MCF 10A (cell line): Measurements from ENCODE around the gene CASKIN1. TPM values are rescaled to one million over a fixed set of nuclear protein-coding genes. Genes with fewer than 3 reads are reported as not detected.

Experiments used
- BruUV-seq: library from RNA; stranded (reverse); fragments of 400-500 nt; replicated peaks from 2 replicates; lab custom pipeline; 2021; lab: Mats Ljungman, UMichigan
- CTCF ChIA-PET: fragments of 300-600 bp; sonication (Branson Sonifier 250); formaldehyde crosslinking; extraction: SDS; loops from one replicate; lab custom pipeline; 2021; ENCODE audit warnings: antibody characterized with exemption, inconsistent platforms; lab: Yijun Ruan, JAX
- POLR2A ChIA-PET: fragments of 300-600, 350-650 bp; sonication (Branson Sonifier 250); formaldehyde crosslinking; extraction: SDS; loops from one replicate; lab custom pipeline; 2020; ENCODE audit warnings: antibody characterized with exemption, inconsistent platforms; lab: Yijun Ruan, JAX
- DNase-seq: peaks from one replicate; pipeline ENCODE4 v3.0.0-alpha.2; 2018; ENCODE audit not compliant: unreplicated experiment
- H3K27ac Mint-ChIP-seq: one replicate; pipeline ENCODE4 v1.8.0; 2022; ENCODE audit warnings: mild to moderate bottlenecking, low read depth, mixed read lengths; ENCODE audit not compliant: unreplicated experiment
- H3K27me3 Mint-ChIP-seq: one replicate; pipeline ENCODE4 v1.8.0; 2022; ENCODE audit warnings: mixed read lengths; ENCODE audit not compliant: insufficient read depth, unreplicated experiment
- H3K36me3 Mint-ChIP-seq: one replicate; pipeline ENCODE4 v1.8.0; 2022; ENCODE audit warnings: mild to moderate bottlenecking, moderate library complexity, mixed read lengths; ENCODE audit not compliant: insufficient read depth, unreplicated experiment
- H3K4me1 Mint-ChIP-seq: one replicate; pipeline ENCODE4 v1.8.0; 2022; ENCODE audit warnings: mixed read lengths; ENCODE audit not compliant: insufficient read depth, unreplicated experiment
- H3K4me3 Mint-ChIP-seq: one replicate; pipeline ENCODE4 v1.8.0; 2022; ENCODE audit warnings: mild to moderate bottlenecking, moderate library complexity, mixed read lengths; ENCODE audit not compliant: unreplicated experiment
- H3K9me3 Mint-ChIP-seq: one replicate; pipeline ENCODE4 v1.8.0; 2022; ENCODE audit warnings: mixed read lengths; ENCODE audit not compliant: unreplicated experiment
- intact Hi-C: fragments of 100-400 bp; cut with micrococcal nuclease; formaldehyde crosslinking; loops from 2 replicates; pipeline ENCODE4 v1.14.1; 2022
- total RNA-seq: library from RNA; stranded (reverse); gene quantifications from 2 replicates; pipeline ENCODE4 v1.2.3, GENCODE V29; 2022
- TF ChIP-seq, protein P1 (sequence below): fragments of 200-600 bp; IDR thresholded peaks from one replicate; pipeline ENCODE4 v1.8.0; 2022; ENCODE audit warnings: antibody characterized with exemption, mild to moderate bottlenecking; ENCODE audit not compliant: unreplicated experiment

Gene CASKIN1
- total RNA-seq, 1 experiment from 2014 or later, result 0.14 TPM

DNA sequence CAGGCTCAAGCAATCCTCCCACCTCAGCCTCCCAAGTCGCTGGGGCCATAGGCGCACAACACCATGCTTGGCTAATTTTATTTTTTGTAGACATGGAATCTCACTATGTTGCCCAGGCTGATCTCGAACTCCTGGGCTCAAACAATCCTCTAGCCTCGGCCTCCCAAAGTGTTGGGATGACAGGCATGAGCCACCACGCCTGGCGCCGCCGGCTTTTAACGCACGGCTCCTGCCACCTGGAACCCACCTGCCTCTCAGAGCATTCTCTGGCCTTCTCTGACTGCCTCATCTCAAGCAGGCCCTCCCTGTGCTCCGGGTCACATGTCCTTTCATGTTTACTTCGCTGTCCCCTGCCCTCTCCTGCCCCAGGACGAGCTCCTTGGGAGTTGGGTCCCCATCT lies 10.3 kb downstream of the CASKIN1 start:
- BruUV-seq, result no TSS peak
- Mint-ChIP-seq H3K9me3 (no peaks in the 10 kb centered on the region), H3K4me1 (peaks cover 5% of the 10 kb centered on the region), H3K4me3 (no peak overlapping the region), H3K27me3 (no peaks in the 10 kb centered on the region), H3K27ac (no peak overlapping the region), H3K36me3 (no peaks in the 10 kb centered on the region)
- TF ChIP-seq, protein P1, sequence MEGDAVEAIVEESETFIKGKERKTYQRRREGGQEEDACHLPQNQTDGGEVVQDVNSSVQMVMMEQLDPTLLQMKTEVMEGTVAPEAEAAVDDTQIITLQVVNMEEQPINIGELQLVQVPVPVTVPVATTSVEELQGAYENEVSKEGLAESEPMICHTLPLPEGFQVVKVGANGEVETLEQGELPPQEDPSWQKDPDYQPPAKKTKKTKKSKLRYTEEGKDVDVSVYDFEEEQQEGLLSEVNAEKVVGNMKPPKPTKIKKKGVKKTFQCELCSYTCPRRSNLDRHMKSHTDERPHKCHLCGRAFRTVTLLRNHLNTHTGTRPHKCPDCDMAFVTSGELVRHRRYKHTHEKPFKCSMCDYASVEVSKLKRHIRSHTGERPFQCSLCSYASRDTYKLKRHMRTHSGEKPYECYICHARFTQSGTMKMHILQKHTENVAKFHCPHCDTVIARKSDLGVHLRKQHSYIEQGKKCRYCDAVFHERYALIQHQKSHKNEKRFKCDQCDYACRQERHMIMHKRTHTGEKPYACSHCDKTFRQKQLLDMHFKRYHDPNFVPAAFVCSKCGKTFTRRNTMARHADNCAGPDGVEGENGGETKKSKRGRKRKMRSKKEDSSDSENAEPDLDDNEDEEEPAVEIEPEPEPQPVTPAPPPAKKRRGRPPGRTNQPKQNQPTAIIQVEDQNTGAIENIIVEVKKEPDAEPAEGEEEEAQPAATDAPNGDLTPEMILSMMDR, result no peak
- intact Hi-C loops, result no loop called here
- ChIA-PET POLR2A (interaction anchor here (1.3 kb wide), 1 partner anchor 11 kb away, joined by 3 read pairs; no protein-coding TSS in a partner anchor), CTCF (no interaction called here)
- no peak for DNase-seq

DNA sequence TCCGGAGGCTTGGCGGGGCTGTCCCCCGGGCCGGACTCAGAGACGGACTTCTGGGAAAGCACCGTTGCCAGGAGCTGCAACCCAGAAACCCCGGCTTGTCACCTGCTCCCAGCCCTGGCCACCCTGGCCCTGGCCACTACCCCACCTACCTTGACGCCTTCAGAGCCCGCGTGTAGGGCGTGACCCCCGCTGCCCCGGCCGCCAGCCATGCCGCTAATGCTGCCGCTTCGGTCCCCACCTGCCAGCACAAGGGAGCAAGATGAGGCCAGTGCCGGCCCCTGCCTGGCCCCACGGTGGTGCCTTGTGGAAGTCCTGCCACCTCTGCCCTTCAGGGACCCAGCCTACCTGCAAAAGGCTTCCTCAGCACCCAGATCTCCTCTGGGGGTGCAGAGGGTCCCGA lies 11.4 kb downstream of the CASKIN1 start:
- intact Hi-C loops, result no loop called here
- TF ChIP-seq, protein P1, result no peak
- Mint-ChIP-seq H3K4me1 (peaks cover 5% of the 10 kb centered on the region), H3K4me3 (no peak overlapping the region), H3K9me3 (no peaks in the 10 kb centered on the region), H3K36me3 (no peaks in the 10 kb centered on the region), H3K27ac (no peak overlapping the region), H3K27me3 (no peaks in the 10 kb centered on the region)
- CTCF ChIA-PET, result interaction anchor here (1.2 kb wide), 1 partner anchor 10 kb away, joined by 4 read pairs; no protein-coding TSS in a partner anchor
- no peak for DNase-seq
- BruUV-seq, result no TSS peak
- POLR2A ChIA-PET, result interaction anchor here (0.6 to 1.3 kb wide), 3 partner anchors 10 to 212 kb away, joined by 3 to 6 read pairs (median 3); no protein-coding TSS in a partner anchor

DNA sequence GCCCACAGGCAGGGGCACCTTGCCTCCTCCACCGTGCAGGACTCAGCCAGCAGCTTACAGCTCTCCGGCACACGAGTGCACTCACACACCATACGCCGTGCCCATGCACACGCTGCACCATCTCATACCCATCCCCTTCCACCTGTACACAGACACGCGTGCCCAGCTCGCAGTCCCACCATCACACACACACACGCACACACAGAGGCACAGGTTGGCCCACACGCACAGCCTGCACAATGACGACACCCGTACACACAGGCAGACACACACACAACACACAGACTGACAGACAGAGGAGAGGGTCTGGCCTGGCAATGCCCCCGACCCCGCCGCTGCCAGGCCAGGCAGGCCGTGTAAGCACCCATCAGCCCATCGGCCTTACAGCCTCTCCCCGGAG lies 12.1 kb downstream of the CASKIN1 start:
- ChIA-PET POLR2A (interaction anchor here (0.6 kb wide), 1 partner anchor 23 kb away, joined by 6 read pairs; no protein-coding TSS in a partner anchor), CTCF (interaction anchor here (1.2 kb wide), 1 partner anchor 11 kb away, joined by 4 read pairs; no protein-coding TSS in a partner anchor)
- Mint-ChIP-seq H3K4me1 (peaks cover 5% of the 10 kb centered on the region), H3K9me3 (no peaks in the 10 kb centered on the region), H3K27me3 (no peaks in the 10 kb centered on the region), H3K36me3 (peaks cover 3% of the 10 kb centered on the region), H3K27ac (no peak overlapping the region), H3K4me3 (no peak overlapping the region)
- intact Hi-C loops, result no loop called here
- DNase-seq, result no peak
- BruUV-seq, result no TSS peak
- TF ChIP-seq, protein P1, result no peak

DNA sequence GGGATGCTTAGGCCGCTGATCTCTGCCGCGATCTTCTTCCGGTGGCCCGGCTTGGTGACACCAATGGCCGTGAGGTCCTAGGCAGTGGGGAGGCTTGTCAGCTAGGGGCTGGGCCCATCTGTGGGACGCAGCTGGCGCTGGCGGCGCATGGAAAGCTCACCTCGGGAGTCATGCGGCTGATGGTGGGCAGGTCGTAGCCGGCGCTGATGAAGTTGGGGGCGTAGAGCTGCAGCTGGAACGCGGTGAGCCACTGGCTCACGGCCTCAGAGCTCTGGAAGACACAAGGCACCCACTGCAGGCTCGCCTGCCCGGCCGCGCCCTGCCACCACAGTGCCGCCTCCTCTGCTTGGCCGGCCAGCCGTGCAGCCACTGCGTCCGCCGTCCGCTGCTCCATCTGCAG lies 12.7 kb downstream of the CASKIN1 start:
- H3K27me3 Mint-ChIP-seq, result no peaks in the 10 kb centered on the region
- H3K4me1 Mint-ChIP-seq, result peaks cover 5% of the 10 kb centered on the region
- no peak overlapping the region for H3K4me3 Mint-ChIP-seq
- H3K27ac Mint-ChIP-seq, result no peak overlapping the region
- ChIA-PET CTCF (interaction anchor here (1.2 kb wide), 1 partner anchor 12 kb away, joined by 4 read pairs; no protein-coding TSS in a partner anchor), POLR2A (no interaction called here)
- no TSS peak for BruUV-seq
- TF ChIP-seq, protein P1, result no peak
- H3K36me3 Mint-ChIP-seq, result peaks cover 5% of the 10 kb centered on the region
- no peaks in the 10 kb centered on the region for H3K9me3 Mint-ChIP-seq
- intact Hi-C loops, result no loop called here
- DNase-seq, result no peak
